ENCODE results near the gene PCSK2. TPM values are rescaled to one million over a fixed set of nuclear protein-coding genes. Genes with fewer than 3 reads are reported as not detected.

PCSK2 gene
- total RNA-seq, 1 donor from 2014 or later = 11.5 TPM

DNA sequence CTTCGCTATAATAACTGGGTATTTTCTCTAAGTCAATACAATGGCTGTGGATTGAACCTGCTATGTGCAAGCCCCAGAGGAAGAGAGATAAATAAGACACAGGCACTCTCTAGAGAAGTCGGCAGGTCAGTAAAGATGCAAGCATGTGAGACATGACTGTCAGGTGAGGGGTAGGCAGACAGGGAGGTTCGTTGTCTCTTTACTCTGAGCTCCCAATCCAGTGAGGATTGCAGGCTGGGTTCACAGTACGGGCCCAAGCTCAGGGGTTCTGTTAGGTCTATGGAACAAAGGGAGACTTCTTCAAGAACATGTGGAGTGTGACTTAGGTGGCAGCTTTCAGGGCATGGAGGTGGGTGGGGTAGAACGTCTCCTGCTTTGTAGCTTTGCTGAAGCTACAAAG lies 147.2 kb downstream of the PCSK2 start:
- no peaks in the 10 kb centered on the region for H3K36me3 Mint-ChIP-seq (ENCODE audit: insufficient read depth)
- no peak overlapping the region for H3K27ac Mint-ChIP-seq
- H3K27me3 Mint-ChIP-seq = peaks cover 41% of the 10 kb centered on the region
- no peak overlapping the region for H3K4me3 Mint-ChIP-seq (ENCODE audit: low read depth)
- TF ChIP-seq, protein P1, sequence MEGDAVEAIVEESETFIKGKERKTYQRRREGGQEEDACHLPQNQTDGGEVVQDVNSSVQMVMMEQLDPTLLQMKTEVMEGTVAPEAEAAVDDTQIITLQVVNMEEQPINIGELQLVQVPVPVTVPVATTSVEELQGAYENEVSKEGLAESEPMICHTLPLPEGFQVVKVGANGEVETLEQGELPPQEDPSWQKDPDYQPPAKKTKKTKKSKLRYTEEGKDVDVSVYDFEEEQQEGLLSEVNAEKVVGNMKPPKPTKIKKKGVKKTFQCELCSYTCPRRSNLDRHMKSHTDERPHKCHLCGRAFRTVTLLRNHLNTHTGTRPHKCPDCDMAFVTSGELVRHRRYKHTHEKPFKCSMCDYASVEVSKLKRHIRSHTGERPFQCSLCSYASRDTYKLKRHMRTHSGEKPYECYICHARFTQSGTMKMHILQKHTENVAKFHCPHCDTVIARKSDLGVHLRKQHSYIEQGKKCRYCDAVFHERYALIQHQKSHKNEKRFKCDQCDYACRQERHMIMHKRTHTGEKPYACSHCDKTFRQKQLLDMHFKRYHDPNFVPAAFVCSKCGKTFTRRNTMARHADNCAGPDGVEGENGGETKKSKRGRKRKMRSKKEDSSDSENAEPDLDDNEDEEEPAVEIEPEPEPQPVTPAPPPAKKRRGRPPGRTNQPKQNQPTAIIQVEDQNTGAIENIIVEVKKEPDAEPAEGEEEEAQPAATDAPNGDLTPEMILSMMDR (IDR thresholded peaks at IDR 0.05; ENCODE audit: unreplicated experiment) = no peak
- H3K9me3 Mint-ChIP-seq (ENCODE audit: low read depth) = no peaks in the 10 kb centered on the region
- no peaks in the 10 kb centered on the region for H3K4me1 Mint-ChIP-seq (ENCODE audit: low read depth)
- DNase-seq (ENCODE audit: low spot score, unreplicated experiment) = no peak

DNA sequence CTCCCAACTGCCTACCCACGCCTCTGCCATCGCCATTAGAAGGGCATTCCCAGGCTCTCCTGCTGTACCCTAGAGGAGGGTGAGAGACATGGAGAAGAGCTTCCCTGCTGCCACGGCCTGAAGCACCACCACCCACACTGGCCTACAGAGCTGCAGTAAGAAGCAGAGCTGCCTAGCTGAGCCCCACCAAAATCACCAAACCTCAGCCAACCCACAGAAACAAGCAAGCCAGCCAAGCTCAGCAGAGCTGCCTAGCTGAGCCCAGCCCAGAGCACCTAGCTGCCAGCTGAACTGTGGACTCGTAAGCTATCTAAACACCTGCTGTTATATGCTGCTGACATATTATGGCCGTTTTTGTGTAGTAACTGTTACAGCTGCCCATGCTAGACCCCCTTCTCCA lies 149.2 kb downstream of the PCSK2 start:
- no peak for DNase-seq (ENCODE audit: low spot score, unreplicated experiment)
- Mint-ChIP-seq H3K4me3 (ENCODE audit: low read depth) (no peak overlapping the region), H3K36me3 (ENCODE audit: insufficient read depth) (no peaks in the 10 kb centered on the region), H3K9me3 (ENCODE audit: low read depth) (no peaks in the 10 kb centered on the region), H3K27me3 (peaks cover 23% of the 10 kb centered on the region), H3K4me1 (ENCODE audit: low read depth) (no peaks in the 10 kb centered on the region), H3K27ac (no peak overlapping the region)
- TF ChIP-seq, protein P1 (IDR thresholded peaks at IDR 0.05; ENCODE audit: unreplicated experiment) = no peak

DNA sequence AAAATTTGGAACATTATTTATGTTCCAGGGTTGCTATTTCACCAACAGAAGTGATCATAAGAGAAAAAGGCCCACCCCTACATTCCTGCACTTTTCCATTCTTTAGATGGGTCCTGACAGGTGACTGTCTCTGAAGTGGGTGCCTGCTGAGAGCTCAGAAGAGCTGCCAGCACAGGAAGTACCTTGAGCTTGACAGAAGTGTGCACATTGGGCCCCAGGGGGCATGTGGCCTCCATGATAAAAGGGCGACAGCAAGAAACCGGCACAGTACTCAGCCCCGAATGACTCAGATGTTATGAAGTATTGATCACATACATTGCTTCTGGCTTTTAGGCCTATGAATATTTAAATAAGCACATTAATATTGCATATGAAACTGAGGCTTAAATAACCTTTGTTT lies 150.4 kb downstream of the PCSK2 start:
- peaks cover 19% of the 10 kb centered on the region for H3K27me3 Mint-ChIP-seq
- H3K9me3 Mint-ChIP-seq (ENCODE audit: low read depth) = no peaks in the 10 kb centered on the region
- no peak overlapping the region for H3K27ac Mint-ChIP-seq
- no peaks in the 10 kb centered on the region for H3K4me1 Mint-ChIP-seq (ENCODE audit: low read depth)
- no peak overlapping the region for H3K4me3 Mint-ChIP-seq (ENCODE audit: low read depth)
- H3K36me3 Mint-ChIP-seq (ENCODE audit: insufficient read depth) = no peaks in the 10 kb centered on the region
- no peak for DNase-seq (ENCODE audit: low spot score, unreplicated experiment)
- TF ChIP-seq, protein P1 (IDR thresholded peaks at IDR 0.05; ENCODE audit: unreplicated experiment) = no peak

DNA sequence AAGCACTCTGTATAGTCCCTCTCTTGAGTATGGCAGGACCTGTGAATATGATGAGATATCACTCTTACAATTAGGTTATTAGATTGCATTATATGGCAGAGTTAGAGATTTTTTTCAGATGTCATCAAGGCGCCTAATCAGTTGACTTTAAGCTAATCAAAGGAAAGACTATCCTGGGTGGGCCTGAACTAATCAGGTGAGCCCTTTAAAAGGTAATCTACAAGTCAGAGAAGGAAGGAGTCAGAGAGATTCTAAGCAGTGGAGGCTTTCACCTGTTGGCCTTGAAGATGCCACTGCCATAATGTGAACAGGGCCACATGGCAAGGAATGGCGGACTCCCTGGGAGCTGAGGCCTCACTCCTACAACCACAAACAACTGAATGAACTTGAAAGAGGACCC lies 152.8 kb downstream of the PCSK2 start:
- no peak overlapping the region for H3K27ac Mint-ChIP-seq
- H3K27me3 Mint-ChIP-seq = peaks cover 17% of the 10 kb centered on the region
- no peaks in the 10 kb centered on the region for H3K36me3 Mint-ChIP-seq (ENCODE audit: insufficient read depth)
- no peak for DNase-seq (ENCODE audit: low spot score, unreplicated experiment)
- H3K4me3 Mint-ChIP-seq (ENCODE audit: low read depth) = no peak overlapping the region
- H3K4me1 Mint-ChIP-seq (ENCODE audit: low read depth) = no peaks in the 10 kb centered on the region
- TF ChIP-seq, protein P1 (IDR thresholded peaks at IDR 0.05; ENCODE audit: unreplicated experiment) = no peak
- no peaks in the 10 kb centered on the region for H3K9me3 Mint-ChIP-seq (ENCODE audit: low read depth)

DNA sequence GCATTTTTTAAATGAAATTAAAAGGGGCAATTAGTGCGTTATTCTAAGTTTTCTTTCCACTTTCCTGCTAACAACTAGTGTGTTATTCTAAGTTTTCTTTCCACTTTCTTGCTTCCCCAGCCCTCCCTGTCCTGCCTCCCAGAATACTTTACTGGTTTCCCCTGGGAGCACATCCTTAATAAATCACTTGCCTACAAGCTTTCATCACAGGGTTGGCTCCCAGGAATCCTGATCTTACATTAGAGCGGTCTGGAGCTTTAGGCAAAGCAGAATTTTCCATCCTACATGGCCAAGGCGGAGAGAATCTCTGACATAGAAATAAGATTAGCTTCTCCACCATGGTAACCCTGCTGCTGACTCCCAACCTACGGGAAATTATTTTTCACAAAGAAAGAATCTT lies 154.0 kb downstream of the PCSK2 start:
- DNase-seq (ENCODE audit: low spot score, unreplicated experiment) = no peak
- Mint-ChIP-seq H3K9me3 (ENCODE audit: low read depth) (no peaks in the 10 kb centered on the region), H3K27ac (no peak overlapping the region), H3K4me3 (ENCODE audit: low read depth) (no peak overlapping the region), H3K27me3 (peaks cover 17% of the 10 kb centered on the region), H3K4me1 (ENCODE audit: low read depth) (no peaks in the 10 kb centered on the region), H3K36me3 (ENCODE audit: insufficient read depth) (no peaks in the 10 kb centered on the region)
- TF ChIP-seq, protein P1 (IDR thresholded peaks at IDR 0.05; ENCODE audit: unreplicated experiment) = no peak

All from progenitor cell of endocrine pancreas (in vitro differentiated cells).